ENCODE data around the gene PHOX2A.
A peak's percentile ranks its signal among the peaks of the same experiment; 100 is the strongest.

Gene PHOX2A

DNA sequence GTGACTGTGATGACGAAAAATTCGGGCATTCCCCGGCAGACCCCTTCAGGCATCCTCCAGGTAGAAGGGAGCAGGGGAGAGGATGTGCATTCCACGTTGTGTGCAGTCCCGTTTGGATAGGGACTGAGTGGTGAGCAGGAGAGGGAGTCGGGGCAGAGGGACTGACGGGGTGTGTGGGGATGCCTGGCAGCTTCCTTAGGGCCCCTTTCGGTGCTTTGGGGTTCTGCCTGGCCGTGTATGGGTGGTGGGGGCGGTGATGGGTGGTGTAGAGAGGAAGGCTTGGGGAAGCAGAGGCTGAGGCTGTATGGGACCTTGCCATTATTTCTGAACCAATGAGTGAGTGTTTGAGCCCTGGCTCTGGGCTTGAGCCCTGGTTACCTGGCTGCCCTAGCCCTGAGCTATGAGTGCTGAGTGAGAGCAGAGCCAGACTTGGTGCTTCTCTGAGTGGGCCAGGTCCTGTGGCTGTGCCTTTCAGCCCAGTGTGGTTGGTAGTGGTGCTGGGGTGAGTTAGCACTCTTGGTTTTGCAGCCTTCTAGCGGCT is 18.5 kb downstream of the PHOX2A start (continued):
- TF ChIP-seq, protein P1, sequence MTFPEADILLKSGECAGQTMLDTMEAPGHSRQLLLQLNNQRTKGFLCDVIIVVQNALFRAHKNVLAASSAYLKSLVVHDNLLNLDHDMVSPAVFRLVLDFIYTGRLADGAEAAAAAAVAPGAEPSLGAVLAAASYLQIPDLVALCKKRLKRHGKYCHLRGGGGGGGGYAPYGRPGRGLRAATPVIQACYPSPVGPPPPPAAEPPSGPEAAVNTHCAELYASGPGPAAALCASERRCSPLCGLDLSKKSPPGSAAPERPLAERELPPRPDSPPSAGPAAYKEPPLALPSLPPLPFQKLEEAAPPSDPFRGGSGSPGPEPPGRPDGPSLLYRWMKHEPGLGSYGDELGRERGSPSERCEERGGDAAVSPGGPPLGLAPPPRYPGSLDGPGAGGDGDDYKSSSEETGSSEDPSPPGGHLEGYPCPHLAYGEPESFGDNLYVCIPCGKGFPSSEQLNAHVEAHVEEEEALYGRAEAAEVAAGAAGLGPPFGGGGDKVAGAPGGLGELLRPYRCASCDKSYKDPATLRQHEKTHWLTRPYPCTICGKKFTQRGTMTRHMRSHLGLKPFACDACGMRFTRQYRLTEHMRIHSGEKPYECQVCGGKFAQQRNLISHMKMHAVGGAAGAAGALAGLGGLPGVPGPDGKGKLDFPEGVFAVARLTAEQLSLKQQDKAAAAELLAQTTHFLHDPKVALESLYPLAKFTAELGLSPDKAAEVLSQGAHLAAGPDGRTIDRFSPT (tag by site-specific recombination; IDR thresholded peaks at IDR 0.05): no peak
- TF ChIP-seq ZNF521 (tag by site-specific recombination; IDR thresholded peaks at IDR 0.05): no peak
- no peak for TF ChIP-seq ZNF146 (tag by site-specific recombination; IDR thresholded peaks at IDR 0.05)
- TF ChIP-seq, protein P2, sequence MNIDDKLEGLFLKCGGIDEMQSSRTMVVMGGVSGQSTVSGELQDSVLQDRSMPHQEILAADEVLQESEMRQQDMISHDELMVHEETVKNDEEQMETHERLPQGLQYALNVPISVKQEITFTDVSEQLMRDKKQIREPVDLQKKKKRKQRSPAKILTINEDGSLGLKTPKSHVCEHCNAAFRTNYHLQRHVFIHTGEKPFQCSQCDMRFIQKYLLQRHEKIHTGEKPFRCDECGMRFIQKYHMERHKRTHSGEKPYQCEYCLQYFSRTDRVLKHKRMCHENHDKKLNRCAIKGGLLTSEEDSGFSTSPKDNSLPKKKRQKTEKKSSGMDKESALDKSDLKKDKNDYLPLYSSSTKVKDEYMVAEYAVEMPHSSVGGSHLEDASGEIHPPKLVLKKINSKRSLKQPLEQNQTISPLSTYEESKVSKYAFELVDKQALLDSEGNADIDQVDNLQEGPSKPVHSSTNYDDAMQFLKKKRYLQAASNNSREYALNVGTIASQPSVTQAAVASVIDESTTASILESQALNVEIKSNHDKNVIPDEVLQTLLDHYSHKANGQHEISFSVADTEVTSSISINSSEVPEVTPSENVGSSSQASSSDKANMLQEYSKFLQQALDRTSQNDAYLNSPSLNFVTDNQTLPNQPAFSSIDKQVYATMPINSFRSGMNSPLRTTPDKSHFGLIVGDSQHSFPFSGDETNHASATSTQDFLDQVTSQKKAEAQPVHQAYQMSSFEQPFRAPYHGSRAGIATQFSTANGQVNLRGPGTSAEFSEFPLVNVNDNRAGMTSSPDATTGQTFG (tag by site-specific recombination; IDR thresholded peaks at IDR 0.05; ENCODE audit: borderline replicate concordance): no peak
- peak; percentile 54; the same call in 1 of the 2 replicates for TF ChIP-seq GLIS2 (tag by site-specific recombination; IDR thresholded peaks at IDR 0.05)
- TF ChIP-seq, protein P3, sequence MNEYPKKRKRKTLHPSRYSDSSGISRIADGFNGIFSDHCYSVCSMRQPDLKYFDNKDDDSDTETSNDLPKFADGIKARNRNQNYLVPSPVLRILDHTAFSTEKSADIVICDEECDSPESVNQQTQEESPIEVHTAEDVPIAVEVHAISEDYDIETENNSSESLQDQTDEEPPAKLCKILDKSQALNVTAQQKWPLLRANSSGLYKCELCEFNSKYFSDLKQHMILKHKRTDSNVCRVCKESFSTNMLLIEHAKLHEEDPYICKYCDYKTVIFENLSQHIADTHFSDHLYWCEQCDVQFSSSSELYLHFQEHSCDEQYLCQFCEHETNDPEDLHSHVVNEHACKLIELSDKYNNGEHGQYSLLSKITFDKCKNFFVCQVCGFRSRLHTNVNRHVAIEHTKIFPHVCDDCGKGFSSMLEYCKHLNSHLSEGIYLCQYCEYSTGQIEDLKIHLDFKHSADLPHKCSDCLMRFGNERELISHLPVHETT (tag by site-specific recombination; IDR thresholded peaks at IDR 0.05): no peak
- TF ChIP-seq, protein P4, sequence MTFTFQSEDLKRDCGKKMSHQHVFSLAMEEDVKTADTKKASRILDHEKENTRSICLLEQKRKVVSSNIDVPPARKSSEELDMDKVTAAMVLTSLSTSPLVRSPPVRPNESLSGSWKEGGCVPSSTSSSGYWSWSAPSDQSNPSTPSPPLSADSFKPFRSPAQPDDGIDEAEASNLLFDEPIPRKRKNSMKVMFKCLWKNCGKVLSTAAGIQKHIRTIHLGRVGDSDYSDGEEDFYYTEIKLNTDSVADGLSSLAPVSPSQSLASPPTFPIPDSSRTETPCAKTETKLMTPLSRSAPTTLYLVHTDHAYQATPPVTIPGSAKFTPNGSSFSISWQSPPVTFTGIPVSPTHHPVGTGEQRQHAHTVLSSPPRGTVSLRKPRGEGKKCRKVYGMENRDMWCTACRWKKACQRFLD (tag by site-specific recombination; IDR thresholded peaks at IDR 0.05): no peak
- TF ChIP-seq ZNF121 (tag by site-specific recombination; IDR thresholded peaks at IDR 0.05): no peak
- TF ChIP-seq, protein P5, sequence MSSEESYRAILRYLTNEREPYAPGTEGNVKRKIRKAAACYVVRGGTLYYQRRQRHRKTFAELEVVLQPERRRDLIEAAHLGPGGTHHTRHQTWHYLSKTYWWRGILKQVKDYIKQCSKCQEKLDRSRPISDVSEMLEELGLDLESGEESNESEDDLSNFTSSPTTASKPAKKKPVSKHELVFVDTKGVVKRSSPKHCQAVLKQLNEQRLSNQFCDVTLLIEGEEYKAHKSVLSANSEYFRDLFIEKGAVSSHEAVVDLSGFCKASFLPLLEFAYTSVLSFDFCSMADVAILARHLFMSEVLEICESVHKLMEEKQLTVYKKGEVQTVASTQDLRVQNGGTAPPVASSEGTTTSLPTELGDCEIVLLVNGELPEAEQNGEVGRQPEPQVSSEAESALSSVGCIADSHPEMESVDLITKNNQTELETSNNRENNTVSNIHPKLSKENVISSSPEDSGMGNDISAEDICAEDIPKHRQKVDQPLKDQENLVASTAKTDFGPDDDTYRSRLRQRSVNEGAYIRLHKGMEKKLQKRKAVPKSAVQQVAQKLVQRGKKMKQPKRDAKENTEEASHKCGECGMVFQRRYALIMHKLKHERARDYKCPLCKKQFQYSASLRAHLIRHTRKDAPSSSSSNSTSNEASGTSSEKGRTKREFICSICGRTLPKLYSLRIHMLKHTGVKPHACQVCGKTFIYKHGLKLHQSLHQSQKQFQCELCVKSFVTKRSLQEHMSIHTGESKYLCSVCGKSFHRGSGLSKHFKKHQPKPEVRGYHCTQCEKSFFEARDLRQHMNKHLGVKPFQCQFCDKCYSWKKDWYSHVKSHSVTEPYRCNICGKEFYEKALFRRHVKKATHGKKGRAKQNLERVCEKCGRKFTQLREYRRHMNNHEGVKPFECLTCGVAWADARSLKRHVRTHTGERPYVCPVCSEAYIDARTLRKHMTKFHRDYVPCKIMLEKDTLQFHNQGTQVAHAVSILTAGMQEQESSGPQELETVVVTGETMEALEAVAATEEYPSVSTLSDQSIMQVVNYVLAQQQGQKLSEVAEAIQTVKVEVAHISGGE (tag by site-specific recombination; conservative IDR thresholded peaks at IDR 0.05; ENCODE audit: low read depth): no peak
- TF ChIP-seq ZNF426 (tag by site-specific recombination; IDR thresholded peaks at IDR 0.05): no peak
- TF ChIP-seq ZNF2 (tag by site-specific recombination; IDR thresholded peaks at IDR 0.05): no peak
- no peak for TF ChIP-seq ZNF596 (tag by site-specific recombination; IDR thresholded peaks at IDR 0.05)
- no peak for TF ChIP-seq ZNF677 (tag by site-specific recombination; IDR thresholded peaks at IDR 0.05)
- TF ChIP-seq ZNF558 (tag by site-specific recombination; IDR thresholded peaks at IDR 0.05): no peak
- no peak for TF ChIP-seq KLF1 (tag by site-specific recombination; IDR thresholded peaks at IDR 0.05)
- TF ChIP-seq ZNF350 (tag by site-specific recombination; IDR thresholded peaks at IDR 0.05): no peak
- TF ChIP-seq, protein P6, sequence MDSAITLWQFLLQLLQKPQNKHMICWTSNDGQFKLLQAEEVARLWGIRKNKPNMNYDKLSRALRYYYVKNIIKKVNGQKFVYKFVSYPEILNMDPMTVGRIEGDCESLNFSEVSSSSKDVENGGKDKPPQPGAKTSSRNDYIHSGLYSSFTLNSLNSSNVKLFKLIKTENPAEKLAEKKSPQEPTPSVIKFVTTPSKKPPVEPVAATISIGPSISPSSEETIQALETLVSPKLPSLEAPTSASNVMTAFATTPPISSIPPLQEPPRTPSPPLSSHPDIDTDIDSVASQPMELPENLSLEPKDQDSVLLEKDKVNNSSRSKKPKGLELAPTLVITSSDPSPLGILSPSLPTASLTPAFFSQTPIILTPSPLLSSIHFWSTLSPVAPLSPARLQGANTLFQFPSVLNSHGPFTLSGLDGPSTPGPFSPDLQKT (IDR thresholded peaks at IDR 0.05; ENCODE audit: borderline replicate concordance, low read depth, low read length): no peak
- no peak for TF ChIP-seq SP3 (tag by site-specific recombination; IDR thresholded peaks at IDR 0.05)
- peak; percentile 38; the same call in 1 of the 2 replicates for TF ChIP-seq ZNF600 (tag by site-specific recombination; IDR thresholded peaks at IDR 0.05)
- no peak for TF ChIP-seq ZBTB17 (tag by site-specific recombination; IDR thresholded peaks at IDR 0.05)
- TF ChIP-seq, protein P7, sequence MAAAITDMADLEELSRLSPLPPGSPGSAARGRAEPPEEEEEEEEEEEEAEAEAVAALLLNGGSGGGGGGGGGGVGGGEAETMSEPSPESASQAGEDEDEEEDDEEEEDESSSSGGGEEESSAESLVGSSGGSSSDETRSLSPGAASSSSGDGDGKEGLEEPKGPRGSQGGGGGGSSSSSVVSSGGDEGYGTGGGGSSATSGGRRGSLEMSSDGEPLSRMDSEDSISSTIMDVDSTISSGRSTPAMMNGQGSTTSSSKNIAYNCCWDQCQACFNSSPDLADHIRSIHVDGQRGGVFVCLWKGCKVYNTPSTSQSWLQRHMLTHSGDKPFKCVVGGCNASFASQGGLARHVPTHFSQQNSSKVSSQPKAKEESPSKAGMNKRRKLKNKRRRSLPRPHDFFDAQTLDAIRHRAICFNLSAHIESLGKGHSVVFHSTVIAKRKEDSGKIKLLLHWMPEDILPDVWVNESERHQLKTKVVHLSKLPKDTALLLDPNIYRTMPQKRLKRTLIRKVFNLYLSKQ (tag by site-specific recombination; IDR thresholded peaks at IDR 0.05; ENCODE audit: borderline replicate concordance): no peak
- TF ChIP-seq ZNF776 (tag by site-specific recombination; IDR thresholded peaks at IDR 0.05; ENCODE audit: borderline replicate concordance): no peak
- TF ChIP-seq ZNF354C (tag by site-specific recombination; IDR thresholded peaks at IDR 0.05; ENCODE audit: borderline replicate concordance, low read depth): no peak
- no peak for TF ChIP-seq ZNF501 (tag by site-specific recombination; IDR thresholded peaks at IDR 0.05)
- no peak for TF ChIP-seq ZNF302 (tag by site-specific recombination; IDR thresholded peaks at IDR 0.05; ENCODE audit: low read depth)
- no peak for TF ChIP-seq ZNF707 (tag by site-specific recombination; IDR thresholded peaks at IDR 0.05)
- TF ChIP-seq GLIS1 (tag by site-specific recombination; IDR thresholded peaks at IDR 0.05): no peak
- no peak for TF ChIP-seq GLI4 (tag by site-specific recombination; IDR thresholded peaks at IDR 0.05)

All from HEK293 (cell line).